Measurements from ENCODE around the gene AJAP1. TPM values are rescaled to one million over a fixed set of nuclear protein-coding genes. Genes with fewer than 3 reads are reported as not detected.

The AJAP1 gene
- 0.13 and 0.49 TPM in 2 replicates for total RNA-seq

GRCh38 chr1:4653796-4654725 is at the start of gene AJAP1:
TSS of gene AJAP1 (plus strand) at chr1:4654609. CDS start at chr1:4655426, 817 bp downstream.

All from mesangial cell (primary cell).